ENCODE results near the gene TMSB15B. TPM values are rescaled to one million over a fixed set of nuclear protein-coding genes. Genes with fewer than 3 reads are reported as not detected.

The TMSB15B gene
- polyA plus RNA-seq, 1 of the 3 experiments (the other 2 are of a cell fraction) = 13.1 TPM

Other genes with a start within 250 kb of the TMSB15B start
- 0.49 and 0.90 TPM in 2 replicates for gene PLP1, start 185.8 kb upstream of the TMSB15B start, polyA plus RNA-seq (2012; rRNA removed)
- gene RAB9B, start 130.4 kb upstream of the TMSB15B start, polyA plus RNA-seq (2012; rRNA removed) = 0.64 and 0.96 TPM in 2 replicates
- gene H2BW1, start 51.1 kb downstream of the TMSB15B start, polyA plus RNA-seq (2012; rRNA removed) = not detected in 2 replicates
- not detected in 2 replicates for gene H2BW2, start 77.3 kb downstream of the TMSB15B start, polyA plus RNA-seq (2012; rRNA removed)
- gene TMSB15C, start 113.6 kb downstream of the TMSB15B start, polyA plus RNA-seq (2012; rRNA removed) = 2.9 and 4.4 TPM in 2 replicates
- 5.9 and 7.5 TPM in 2 replicates for gene ZCCHC18, start 149.9 kb downstream of the TMSB15B start, polyA plus RNA-seq (2012; rRNA removed)
- 5.6 and 5.9 TPM in 2 replicates for gene SLC25A53, start 194.4 kb downstream of the TMSB15B start, polyA plus RNA-seq (2012; rRNA removed)
- gene FAM199X, start 203.8 kb downstream of the TMSB15B start, polyA plus RNA-seq (2012; rRNA removed) = 2.2 and 3.2 TPM in 2 replicates

Measured in SK-N-SH (cell line).